SJCRH30 (cell line): ENCODE measurements around the gene SIRT7. TPM values are rescaled to one million over a fixed set of nuclear protein-coding genes. Genes with fewer than 3 reads are reported as not detected.

ENCODE experiments used
- DNase-seq, 2 experiments: peaks; one replicate each; pipeline ENCODE4 v3.0.0-alpha.2; 2015 to 2020
- H3K27ac ChIP-seq: fragments of 250-450 bp; sonication (Bioruptor Pico); 2 replicates; pipeline ENCODE4 v1.5.1; 2020; ENCODE audit warnings: mild to moderate bottlenecking, moderate library complexity
- H3K27me3 ChIP-seq: fragments of 250-450 bp; sonication (Bioruptor Pico); 2 replicates; pipeline ENCODE4 v1.5.1; 2020; ENCODE audit warnings: mild to moderate bottlenecking, moderate library complexity
- H3K36me3 ChIP-seq: fragments of 250-450 bp; sonication (Bioruptor Pico); 2 replicates; pipeline ENCODE4 v1.5.1; 2020; ENCODE audit warnings: mild to moderate bottlenecking, moderate library complexity
- H3K4me1 ChIP-seq: fragments of 250-450 bp; sonication (Bioruptor Pico); 2 replicates; pipeline ENCODE4 v1.5.1; 2020; ENCODE audit warnings: mild to moderate bottlenecking, moderate library complexity
- H3K4me3 ChIP-seq: fragments of 250-450 bp; sonication (Bioruptor Pico); 2 replicates; pipeline ENCODE4 v1.5.1; 2020; ENCODE audit warnings: mild to moderate bottlenecking, moderate library complexity
- H3K9me3 ChIP-seq: fragments of 250-450 bp; sonication (Bioruptor Pico); replicated peaks from 2 replicates; pipeline ENCODE4 v1.5.1; 2020; ENCODE audit warnings: mild to moderate bottlenecking, moderate library complexity
- total RNA-seq: library from RNA; depleted of rRNA; stranded (reverse); fragments of >200 nt; shearing (Covaris generic); gene quantifications from 2 replicates; pipeline ENCODE4 v1.2.3, GENCODE V29; 2014; rRNA removed

Gene SIRT7, protein sequence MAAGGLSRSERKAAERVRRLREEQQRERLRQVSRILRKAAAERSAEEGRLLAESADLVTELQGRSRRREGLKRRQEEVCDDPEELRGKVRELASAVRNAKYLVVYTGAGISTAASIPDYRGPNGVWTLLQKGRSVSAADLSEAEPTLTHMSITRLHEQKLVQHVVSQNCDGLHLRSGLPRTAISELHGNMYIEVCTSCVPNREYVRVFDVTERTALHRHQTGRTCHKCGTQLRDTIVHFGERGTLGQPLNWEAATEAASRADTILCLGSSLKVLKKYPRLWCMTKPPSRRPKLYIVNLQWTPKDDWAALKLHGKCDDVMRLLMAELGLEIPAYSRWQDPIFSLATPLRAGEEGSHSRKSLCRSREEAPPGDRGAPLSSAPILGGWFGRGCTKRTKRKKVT
- 20.1 and 23.5 TPM in 2 replicates for total RNA-seq

DNA sequence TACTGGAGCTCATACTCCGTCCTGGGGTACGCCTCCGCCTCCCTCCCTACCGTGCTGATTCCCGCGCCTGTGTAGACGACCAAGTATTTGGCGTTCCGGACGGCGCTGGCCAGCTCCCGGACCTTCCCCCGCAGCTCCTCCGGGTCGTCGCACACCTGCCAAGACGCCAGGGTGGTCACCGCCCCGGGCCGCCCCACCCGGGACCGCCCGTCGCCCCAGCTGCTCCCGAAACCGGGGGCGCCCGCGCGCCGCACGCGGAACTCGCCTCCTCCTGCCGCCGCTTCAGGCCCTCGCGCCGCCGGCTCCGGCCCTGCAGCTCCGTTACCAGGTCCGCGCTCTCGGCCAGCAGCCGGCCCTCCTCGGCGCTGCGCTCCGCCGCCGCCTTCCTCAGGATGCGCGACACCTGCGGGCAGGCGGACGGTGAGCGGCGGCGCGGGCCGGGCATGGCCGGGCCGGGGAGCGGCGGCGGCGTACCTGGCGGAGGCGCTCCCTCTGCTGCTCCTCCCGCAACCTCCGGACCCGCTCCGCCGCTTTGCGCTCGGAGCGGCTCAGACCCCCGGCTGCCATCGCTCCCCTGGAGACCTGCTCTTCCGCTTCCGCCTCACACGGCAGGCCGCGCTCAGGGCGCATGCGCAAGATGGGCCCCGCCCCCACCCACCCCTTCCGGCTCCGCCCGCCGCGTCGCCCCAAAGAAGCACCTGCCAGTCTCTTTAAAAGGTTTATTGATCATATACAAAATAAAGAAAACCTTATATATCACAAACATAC lies at the start of gene SIRT7:
TSS of gene SIRT7 (minus strand) at position 612 of the 768 bp plus-strand sequence. CDS start at position 567, 45 bp downstream.
- Histone ChIP-seq H3K4me3 (peak within 1 kb of the TSS; percentile 90), H3K27ac (no peak within 1 kb of the TSS), H3K36me3 (no peaks in the 10 kb centered on the region; the same call in 1 of the 2 replicates), H3K27me3 (no peaks in the 10 kb centered on the region), H3K4me1 (no peaks in the 10 kb centered on the region), H3K9me3 (no peaks in the 10 kb centered on the region)
- peak; percentile 85 to 95 for DNase-seq

DNA sequence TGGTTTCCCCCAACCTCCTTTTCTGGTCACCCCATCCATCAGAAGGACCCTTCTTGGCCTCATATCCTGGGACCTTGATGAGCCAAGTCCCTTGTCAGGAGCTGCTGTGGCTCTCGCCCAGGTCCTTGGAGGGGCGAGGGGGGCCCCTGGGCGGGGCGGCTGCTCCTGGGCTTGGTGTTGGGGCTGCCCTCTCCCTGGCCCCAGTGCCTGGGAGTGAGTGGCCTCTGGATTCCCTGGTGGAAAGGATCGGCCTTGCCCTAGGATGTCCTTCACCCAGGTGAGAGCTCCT lies 49.2 kb upstream of the SIRT7 start:
- Histone ChIP-seq H3K9me3 (no peaks in the 10 kb centered on the region), H3K27ac (peak overlapping the region; percentile 88), H3K4me3 (peak overlapping the region; percentile 50), H3K36me3 (no peaks in the 10 kb centered on the region), H3K27me3 (no peaks in the 10 kb centered on the region; the same call in 1 of the 2 replicates), H3K4me1 (peaks cover 34% of the 10 kb centered on the region)
- DNase-seq, result no peak

DNA sequence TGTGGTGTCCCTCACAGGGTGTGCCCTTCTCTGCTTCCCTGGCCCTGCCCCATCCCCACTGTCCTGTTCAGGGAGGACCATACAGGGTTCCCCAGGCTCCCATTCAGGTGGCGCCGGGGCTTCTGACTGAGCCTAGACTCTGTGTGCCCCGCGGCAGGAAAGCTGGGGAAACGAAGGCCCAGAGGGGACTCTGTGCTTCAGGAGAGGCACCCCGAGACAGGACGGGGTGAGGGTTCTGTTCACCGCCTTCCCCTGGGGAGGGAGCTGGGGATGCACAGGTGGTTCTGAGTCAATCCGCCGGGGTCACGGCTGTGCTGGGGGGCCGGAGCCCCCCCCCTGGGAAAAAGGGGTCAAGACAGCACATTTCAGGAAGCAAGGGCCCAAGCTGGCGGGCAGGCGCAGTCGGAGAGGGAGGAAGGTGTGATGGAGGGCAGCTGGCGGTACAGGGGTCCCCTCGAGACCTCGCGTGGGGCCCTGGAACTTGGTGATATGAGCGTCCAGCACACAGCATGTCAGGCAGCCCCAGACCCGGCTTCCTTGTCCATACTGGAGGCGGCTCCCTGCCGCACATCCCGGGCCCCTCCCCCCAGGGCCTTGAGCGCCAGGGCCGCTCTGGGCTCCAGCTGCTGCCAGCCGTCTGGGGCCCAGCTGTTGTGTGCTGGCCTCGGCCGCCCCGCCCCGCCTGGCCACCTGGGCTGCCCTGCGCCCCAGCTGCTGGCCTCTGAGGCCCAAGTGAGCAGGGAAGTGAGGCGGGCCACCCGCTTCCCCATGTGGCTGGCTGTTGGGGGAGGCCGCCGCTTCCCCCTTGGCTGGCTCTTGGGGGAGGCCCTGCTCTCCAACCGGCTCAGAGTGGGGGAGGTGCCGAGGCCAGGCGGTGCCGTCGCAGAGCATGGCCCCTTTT lies 48.6 kb upstream of the SIRT7 start:
- DNase-seq, result peak; percentile 100

DNA sequence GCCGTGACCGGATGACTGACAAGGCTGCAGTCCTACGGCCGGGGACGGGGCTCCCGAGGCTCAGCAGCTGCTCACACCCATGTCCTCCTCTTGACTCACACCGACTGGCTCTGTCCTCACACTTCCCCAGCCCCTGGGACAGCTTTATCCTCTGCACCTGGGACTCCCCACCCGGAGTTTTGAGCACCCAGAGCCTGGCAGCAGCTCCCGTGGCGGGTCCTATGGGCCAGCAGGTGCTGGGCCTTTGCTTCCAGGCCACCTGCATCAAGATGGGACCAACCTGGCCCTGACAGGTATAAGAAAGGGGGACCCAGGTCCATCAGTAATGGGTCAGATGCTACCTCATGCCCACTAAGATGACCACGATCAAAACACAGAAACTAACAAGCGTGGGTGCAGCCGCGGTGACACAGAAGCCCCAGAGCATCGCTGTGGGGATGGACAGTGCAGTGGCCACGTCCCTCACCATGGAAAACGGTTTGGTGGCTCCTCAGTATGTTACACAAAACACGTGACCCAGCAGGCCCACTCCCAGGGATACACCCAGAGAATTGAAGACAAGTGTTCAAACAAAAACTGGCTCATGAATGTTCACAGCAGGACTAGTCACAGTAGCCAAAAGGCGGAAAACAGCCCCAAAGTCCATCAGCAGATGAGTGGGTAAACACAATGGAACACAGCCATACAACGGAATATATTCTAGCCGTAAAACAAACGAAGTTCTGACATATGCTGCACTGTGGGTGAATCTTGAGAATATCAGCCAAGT lies 46.3 kb upstream of the SIRT7 start:
- Histone ChIP-seq H3K27me3 (no peaks in the 10 kb centered on the region; the same call in 1 of the 2 replicates), H3K4me1 (peaks cover 39% of the 10 kb centered on the region), H3K4me3 (no peak overlapping the region), H3K36me3 (no peaks in the 10 kb centered on the region), H3K9me3 (no peaks in the 10 kb centered on the region), H3K27ac (no peak overlapping the region)
- DNase-seq, result no peak

More for the DNA sequence above, 48.6 kb upstream of the SIRT7 start:
- H3K4me1 ChIP-seq, result peaks cover 39% of the 10 kb centered on the region
- H3K4me3 ChIP-seq, result peak overlapping the region; percentile 50
- no peaks in the 10 kb centered on the region for H3K9me3 ChIP-seq
- H3K27ac ChIP-seq, result peak overlapping the region; percentile 88
- no peaks in the 10 kb centered on the region for H3K36me3 ChIP-seq
- no peaks in the 10 kb centered on the region; the same call in 1 of the 2 replicates for H3K27me3 ChIP-seq

DNA sequence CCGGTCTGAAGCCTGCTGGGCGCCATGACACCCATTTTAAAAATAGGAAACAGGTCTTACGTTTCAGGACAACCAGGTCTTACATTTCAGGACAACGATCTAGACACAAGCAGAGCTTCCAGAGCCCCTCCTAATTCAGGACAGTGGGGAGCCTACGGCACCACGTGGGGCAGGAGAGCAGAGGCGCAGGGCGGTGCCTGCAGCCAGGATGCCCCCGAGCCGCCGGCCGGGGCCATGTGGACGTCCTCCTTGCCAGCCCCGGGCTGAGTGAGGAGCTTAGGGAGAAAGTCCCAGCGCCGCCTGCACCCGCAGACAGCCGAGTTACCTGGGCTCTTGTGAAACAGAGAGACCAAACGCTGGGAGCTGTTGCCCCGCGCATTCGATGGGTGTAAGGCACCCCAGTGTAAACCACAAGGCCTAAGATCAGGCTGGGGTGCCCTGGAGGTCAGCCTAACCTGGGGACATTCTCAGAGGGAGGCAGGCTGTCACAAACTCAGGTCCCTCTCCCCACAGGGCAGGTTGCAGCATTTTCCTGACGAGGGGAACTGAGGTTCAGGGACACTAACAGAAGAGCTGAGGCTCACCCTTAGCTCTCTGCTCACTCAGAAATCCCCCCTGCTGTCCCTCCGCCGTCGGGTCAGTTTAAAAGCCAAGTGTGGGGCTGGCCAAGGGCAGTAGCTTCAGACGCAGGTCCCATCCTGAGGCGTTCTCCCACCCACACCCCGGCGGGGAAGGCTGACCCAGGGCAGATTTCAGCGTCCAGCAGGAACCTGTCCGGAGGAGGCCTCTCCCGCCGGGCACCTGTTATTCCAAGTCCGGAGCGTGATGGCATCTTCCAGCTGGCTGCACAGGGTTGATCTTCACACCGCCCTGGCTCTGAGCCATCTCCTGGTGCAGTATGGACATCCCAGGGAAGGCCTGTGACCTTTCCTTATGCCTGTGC lies 44.8 kb upstream of the SIRT7 start:
- Histone ChIP-seq H3K4me1 (peaks cover 39% of the 10 kb centered on the region), H3K4me3 (no peak overlapping the region), H3K27me3 (no peaks in the 10 kb centered on the region; the same call in 1 of the 2 replicates), H3K9me3 (peaks cover 4% of the 10 kb centered on the region; the same call in 1 of the 2 replicates), H3K36me3 (no peaks in the 10 kb centered on the region), H3K27ac (no peak overlapping the region)
- DNase-seq, result peak; percentile 82 to 86

DNA sequence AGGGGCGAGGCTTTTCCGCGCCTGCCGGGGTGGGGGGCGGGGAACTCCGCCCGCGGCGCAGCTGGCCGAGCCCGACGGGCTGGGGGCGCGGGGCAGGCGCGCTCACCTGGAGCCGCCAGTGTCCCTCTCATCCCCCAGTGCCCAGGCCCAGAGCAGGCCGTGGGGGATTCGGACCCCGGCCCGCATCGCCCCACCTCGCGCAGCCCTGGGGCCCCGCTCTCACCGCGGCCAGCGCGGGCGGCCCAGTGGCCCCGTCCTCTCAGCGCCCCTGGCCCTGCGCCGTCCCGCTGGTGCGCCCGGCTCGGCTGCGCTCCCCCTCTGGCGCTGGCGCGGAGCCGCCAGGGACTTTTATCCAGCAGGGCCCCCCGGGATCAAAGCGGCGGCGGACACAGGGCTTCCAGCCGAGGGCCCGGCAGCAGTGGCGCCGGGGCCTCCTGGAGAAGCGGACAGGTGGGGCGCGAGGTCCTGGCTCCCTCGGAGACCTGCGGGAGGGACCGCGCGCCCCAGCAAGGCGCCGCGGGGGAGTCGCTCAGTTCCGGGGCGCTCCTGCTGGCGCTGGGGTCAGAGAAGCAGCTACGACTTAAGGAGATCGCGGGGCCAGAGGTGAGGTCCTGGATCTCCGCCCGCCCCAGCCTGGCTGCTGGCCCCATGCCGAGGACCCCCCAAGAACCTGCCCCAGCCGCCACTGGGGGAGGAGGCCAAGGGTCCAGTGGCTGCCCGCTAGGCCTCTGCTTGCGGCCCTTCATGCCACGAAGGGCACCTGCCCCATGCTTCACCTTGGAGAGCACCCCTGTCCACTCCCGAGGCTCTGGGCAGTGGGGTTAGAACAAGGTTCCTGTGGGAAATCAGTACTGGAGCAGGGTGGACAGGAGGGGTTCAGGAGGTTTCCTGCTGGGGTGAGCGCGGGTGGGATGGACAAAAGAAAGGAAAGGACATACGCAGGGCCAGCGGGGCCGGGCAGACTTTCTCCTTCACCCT lies 43.8 kb upstream of the SIRT7 start:
- Histone ChIP-seq H3K27ac (no peak overlapping the region), H3K27me3 (peaks cover 5% of the 10 kb centered on the region; the same call in 1 of the 2 replicates), H3K9me3 (peaks cover 4% of the 10 kb centered on the region; the same call in 1 of the 2 replicates), H3K36me3 (no peaks in the 10 kb centered on the region), H3K4me3 (no peak overlapping the region), H3K4me1 (peaks cover 31% of the 10 kb centered on the region)
- DNase-seq, result no peak

DNA sequence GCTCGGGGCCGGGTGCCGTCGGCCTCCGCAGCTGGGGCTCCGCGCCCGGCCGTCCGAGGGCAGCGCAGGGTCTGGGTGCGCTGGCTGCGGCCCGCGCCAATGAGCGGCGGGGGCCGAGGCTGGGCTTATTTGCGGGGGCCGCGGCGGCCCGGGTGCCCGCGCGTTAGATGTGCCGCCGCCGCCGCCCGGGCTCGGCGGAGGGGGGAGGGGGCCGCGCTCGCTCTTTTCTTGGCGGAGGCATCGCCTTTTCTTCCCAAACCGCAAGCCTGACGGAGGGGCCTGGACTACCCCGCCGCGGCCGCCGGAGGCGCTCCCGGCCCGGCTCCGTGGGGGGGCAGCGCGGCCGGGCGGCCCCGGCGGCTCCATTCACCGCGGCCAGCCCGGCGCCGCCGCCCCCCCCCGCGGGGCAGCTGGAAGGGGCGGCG lies 43.1 kb upstream of the SIRT7 start, which contains the start of gene NOTUM:
TSS of gene NOTUM (minus strand) at position 101 of the 425 bp plus-strand sequence. CDS start 278 bp downstream, outside the sequence.
- peak within 1 kb of the TSS; percentile 35; the same call in 1 of the 2 replicates for H3K4me3 ChIP-seq
- H3K27me3 ChIP-seq, result peaks cover 5% of the 10 kb centered on the region; the same call in 1 of the 2 replicates
- peak; percentile 61 to 72 for DNase-seq

DNA sequence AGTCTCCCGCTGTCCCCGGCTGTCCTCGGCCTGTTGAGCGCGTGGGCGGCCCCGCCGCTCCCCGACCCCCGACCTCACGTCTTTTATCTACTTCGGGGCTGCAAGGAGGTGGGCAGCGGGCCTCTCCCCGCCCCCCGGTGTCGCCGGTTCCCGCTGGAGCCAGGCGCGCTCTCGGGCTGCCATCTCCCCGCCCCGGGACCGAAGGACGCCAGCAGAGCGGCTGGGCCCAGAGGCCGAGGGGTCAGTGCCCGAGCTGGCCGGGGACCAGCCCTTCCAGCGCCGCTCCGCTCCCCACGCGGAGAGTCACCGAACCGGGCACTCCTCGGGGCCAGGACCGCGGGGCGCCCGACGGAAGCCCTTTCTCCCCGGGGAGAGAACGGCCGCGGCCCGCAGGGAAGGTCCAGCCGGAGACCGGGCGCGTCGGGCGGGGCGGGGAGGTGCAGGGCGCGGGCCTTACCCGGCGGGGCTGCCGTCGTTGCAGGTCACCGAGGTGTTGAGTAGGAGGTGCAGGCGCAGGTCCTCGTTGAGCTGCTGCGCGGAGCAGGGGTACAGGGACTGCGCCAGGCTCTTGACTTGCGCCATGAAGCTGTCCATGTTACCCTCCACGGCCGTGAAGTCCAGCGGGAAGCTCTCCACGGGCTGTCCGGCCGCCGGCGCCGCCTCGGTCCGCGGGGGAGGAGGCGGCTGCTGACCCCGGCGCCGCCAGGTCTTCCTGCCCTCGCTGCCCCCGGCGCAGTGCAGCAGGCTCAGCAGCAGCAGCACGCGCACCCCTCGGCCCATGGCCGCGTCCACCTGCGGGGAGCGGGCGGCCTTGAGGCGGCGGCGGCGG lies 42.4 kb upstream of the SIRT7 start:
- H3K36me3 ChIP-seq, result no peaks in the 10 kb centered on the region

More for the DNA sequence above, 43.1 kb upstream of the SIRT7 start, which contains the start of gene NOTUM:
- H3K27ac ChIP-seq, result no peak within 1 kb of the TSS
- peaks cover 26% of the 10 kb centered on the region for H3K4me1 ChIP-seq
- no peaks in the 10 kb centered on the region for H3K36me3 ChIP-seq
- peaks cover 4% of the 10 kb centered on the region; the same call in 1 of the 2 replicates for H3K9me3 ChIP-seq

DNA sequence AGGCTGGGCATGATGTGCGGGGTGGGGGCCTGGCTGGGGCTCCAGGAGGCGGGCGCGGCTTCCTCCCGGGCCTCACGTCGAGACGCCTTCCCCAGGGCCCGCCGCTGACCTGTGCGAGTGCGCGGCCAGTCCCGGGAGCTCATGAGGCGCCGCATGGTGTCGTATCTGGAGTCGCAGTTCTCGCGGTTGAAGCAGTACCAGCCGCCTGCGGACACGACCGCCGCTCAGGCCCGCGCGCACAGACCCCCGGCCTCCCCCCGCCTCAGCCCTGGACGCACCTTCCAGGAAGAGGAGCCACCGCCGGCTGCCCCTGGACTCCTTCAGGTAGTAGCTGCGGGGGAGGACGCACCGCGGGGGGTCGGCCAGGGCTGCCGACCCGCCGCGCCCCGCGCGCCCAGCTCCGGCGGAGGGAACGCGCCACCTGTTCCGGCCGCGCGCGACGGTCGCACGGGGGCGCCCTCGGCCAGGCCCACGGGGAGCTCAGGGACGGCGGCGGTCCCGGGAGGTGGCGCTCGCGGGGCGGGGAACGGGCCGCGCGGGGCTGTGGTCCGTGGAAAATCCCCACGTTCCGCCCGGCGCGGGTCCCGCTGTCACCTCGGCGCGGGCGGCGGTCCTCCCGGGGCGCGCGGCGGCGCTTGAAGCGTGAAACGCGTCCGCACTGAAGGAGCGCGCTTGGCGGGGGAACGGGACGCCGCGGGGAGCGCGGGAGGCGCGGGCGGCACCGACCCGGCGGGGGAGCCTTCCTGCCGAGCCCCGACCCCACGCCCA lies 41.6 kb upstream of the SIRT7 start:
- Histone ChIP-seq H3K27me3 (peaks cover 5% of the 10 kb centered on the region; the same call in 1 of the 2 replicates), H3K4me1 (peaks cover 28% of the 10 kb centered on the region)
- no peak for DNase-seq

More for the DNA sequence above, 42.4 kb upstream of the SIRT7 start:
- peaks cover 5% of the 10 kb centered on the region; the same call in 1 of the 2 replicates for H3K27me3 ChIP-seq
- peaks cover 23% of the 10 kb centered on the region for H3K4me1 ChIP-seq
- no peak overlapping the region for H3K27ac ChIP-seq
- no peak for DNase-seq
- peaks cover 4% of the 10 kb centered on the region; the same call in 1 of the 2 replicates for H3K9me3 ChIP-seq
- H3K4me3 ChIP-seq, result no peak overlapping the region

DNA sequence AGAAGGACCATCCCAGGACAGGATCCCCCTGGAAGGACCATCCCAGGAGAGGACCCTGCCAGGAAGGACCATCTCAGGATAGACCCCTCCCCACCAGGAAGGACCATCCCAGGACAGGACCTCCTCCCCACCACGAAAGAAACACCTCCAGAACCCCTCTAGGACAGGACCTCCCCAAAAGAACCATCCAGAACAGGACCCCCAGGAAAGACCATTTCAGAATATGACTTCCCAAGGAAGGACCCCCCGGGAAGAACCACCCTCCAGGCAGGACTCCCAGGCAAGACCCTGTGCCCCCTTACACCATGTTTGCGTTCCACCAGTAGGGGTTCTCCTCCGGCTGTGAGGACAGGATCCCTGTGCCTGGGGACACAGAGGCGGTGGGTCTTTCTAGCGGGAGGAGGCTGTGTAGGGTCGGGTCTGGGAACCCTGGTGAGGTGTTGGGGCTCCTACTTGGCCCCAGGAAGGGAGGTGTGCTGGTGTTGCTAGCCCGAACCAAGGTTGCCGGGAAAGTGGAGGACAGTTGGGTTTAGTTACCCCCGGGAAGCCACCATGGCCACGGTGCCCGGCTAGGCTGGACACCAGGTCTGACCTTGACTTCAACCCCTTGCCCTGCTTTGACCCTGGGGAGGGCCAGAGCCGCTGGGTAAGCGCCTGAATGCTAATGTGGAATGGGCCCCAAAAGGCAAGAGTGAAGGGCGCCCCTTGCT lies 40.8 kb upstream of the SIRT7 start:
- H3K4me1 ChIP-seq, result peaks cover 34% of the 10 kb centered on the region
- H3K27me3 ChIP-seq, result peaks cover 5% of the 10 kb centered on the region; the same call in 1 of the 2 replicates
- no peak overlapping the region for H3K27ac ChIP-seq
- peaks cover 4% of the 10 kb centered on the region; the same call in 1 of the 2 replicates for H3K9me3 ChIP-seq
- no peak overlapping the region for H3K4me3 ChIP-seq
- no peak for DNase-seq
- no peaks in the 10 kb centered on the region for H3K36me3 ChIP-seq

More for the DNA sequence above, 41.6 kb upstream of the SIRT7 start:
- H3K4me3 ChIP-seq, result no peak overlapping the region
- H3K27ac ChIP-seq, result no peak overlapping the region
- H3K9me3 ChIP-seq, result peaks cover 4% of the 10 kb centered on the region; the same call in 1 of the 2 replicates
- no peaks in the 10 kb centered on the region for H3K36me3 ChIP-seq
